HUES64 (cell line): Measurements from ENCODE around the gene KCNJ18.
"Not testable (repeated sequence)": the region's sequence is repeated elsewhere in the genome, so short reads cannot be mapped to it uniquely, and the experiment has no call there.

Experiments used
- H3K27ac ChIP-seq: 2 replicates; pipeline ENCODE4 v1.7.0; 2013; ENCODE audit warnings: low read depth, low read length, inconsistent platforms
- H3K27me3 ChIP-seq: 2 replicates; pipeline ENCODE4 v1.6.1; 2013; ENCODE audit warnings: mild to moderate bottlenecking, low read length; ENCODE audit not compliant: insufficient read depth
- H3K36me3 ChIP-seq: 2 replicates; pipeline ENCODE4 v1.6.1; 2013; ENCODE audit warnings: mild to moderate bottlenecking, low read length; ENCODE audit not compliant: insufficient read depth
- H3K4me1 ChIP-seq: 2 replicates; pipeline ENCODE4 v1.6.1; 2013; ENCODE audit warnings: mild to moderate bottlenecking, low read length, moderate library complexity; ENCODE audit not compliant: insufficient read depth
- H3K4me3 ChIP-seq: 2 replicates; pipeline ENCODE4 v1.5.1; 2013; ENCODE audit warnings: mild to moderate bottlenecking, low read length, moderate library complexity
- H3K9ac ChIP-seq: 2 replicates; pipeline ENCODE4 v1.6.1; 2013; ENCODE audit warnings: mild to moderate bottlenecking, low read depth, low read length
- H3K9me3 ChIP-seq: 2 replicates; pipeline ENCODE4 v1.6.1; 2013; ENCODE audit warnings: low read depth, low read length; ENCODE audit not compliant: insufficient read depth
- WGBS: fragments of 150-250, 120-280 bp; methylation state at CpG from one replicate; pipeline ENCODE4 v1.1.7; 2013; ENCODE audit warnings: missing lambda C conversion rate; 5-methylcytosine and 5-hydroxymethylcytosine counted together

Gene KCNJ18

DNA sequence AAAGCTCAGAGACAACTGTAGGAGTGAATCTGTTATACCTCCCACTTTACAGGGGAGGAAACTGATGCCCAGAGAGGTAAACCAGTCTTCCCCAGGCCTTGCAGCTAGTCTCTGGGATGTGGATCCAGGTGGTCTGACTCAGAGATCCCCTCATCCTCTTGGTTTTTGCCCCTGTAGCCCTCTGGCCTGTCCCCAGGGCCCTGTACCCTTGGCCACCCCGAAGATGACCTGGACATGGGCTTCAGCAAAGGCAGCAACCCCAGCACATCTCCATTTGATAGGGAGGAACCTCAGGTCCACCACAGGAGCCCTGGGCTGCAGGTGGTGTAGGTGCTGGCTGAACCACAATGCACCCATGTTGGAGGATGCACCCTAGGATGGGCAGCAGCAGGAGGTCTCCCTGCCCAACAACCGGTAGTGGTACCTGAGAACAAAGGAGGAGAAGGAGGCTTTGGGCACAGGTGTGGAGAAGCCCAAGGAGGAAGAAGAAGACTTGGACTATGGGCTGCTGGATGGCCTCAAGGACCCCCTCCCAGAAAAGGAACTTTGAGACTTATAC lies 26.3 kb upstream of the KCNJ18 start:
- H3K36me3 ChIP-seq, H3K4me1 ChIP-seq, H3K27me3 ChIP-seq, H3K9ac ChIP-seq, H3K4me3 ChIP-seq, H3K27ac ChIP-seq: not testable (repeated sequence)
- WGBS, result 48% methylated on average over 2 of the region's 2 CpGs
- H3K9me3 ChIP-seq, result peaks cover 43% of the 10 kb centered on the region

DNA sequence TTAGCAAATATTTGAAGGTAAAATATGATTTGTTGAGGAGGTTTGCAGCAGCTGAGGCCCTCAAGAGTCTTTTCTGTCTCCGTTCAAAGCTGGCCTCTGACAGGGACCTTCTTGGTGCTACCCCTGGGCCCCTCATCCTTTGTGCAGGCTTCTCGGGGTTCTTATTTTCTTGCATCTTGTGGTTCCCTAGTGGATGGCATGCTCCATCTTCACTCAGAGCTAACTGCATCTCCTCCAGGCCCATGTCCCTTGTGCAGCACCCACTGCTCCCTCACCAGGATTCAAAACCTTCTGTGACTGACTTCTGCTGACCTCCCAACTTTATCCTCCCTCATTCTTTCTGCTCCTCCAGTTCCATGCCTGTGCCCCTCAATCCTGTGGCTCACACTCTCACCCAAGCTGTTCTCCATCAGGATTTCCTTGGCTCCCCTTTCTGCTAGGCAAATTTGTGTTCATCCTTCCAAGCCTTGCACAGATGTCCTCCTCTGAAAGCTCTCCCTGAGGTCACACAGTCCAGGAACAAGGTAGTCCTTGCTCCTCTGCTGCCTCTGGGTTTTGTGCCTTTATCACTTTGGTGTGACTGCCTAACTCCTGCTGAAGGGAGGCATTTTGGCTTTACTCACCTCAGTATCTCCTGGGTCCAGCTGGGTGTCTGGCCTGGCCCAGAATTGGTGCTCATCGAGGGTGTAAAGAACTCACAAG lies 25.5 kb upstream of the KCNJ18 start:
- not testable (repeated sequence) for H3K4me3 ChIP-seq, H3K9ac ChIP-seq, H3K36me3 ChIP-seq, H3K4me1 ChIP-seq, H3K27ac ChIP-seq, H3K27me3 ChIP-seq
- WGBS, result 62% methylated on average over 3 of the region's 3 CpGs
- peaks cover 44% of the 10 kb centered on the region for H3K9me3 ChIP-seq

DNA sequence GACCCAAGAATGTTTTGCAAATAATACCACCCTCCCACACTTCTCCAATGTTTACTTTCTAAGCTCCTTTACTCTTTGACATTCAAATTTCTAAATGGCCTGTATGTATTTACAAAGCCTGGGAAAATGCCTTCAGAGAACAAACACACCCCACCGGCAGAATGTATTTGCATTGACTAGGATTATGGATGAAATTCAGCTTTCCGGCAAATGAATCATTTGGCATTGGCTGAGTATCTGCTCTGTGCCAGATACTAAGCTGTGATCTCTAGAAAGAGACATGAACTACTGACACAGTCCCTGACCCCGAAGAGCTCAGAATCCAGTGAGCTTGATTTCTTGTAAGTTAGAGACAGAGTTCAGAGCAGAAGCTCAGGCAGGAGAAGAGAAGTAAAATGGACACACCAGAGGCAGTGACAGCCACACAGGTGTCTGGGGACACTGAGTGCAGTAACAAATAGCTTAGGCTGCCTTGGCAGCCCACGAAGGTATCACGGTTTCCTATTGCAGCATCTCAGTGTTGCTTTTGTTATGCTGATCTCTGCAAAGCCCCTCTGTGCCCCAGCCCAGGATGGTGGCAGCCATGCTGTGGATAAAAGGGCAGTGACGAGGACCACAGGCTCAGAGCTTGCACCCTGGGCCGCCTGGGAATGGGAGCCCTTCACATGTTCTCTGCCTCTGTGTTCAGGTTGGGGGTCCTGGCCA lies 24.8 kb upstream of the KCNJ18 start:
- H3K4me3 ChIP-seq, H3K36me3 ChIP-seq, H3K9ac ChIP-seq, H3K27me3 ChIP-seq, H3K27ac ChIP-seq, H3K4me1 ChIP-seq: not testable (repeated sequence)
- H3K9me3 ChIP-seq, result peaks cover 41% of the 10 kb centered on the region
- 64% methylated on average over 7 of the region's 7 CpGs for WGBS

DNA sequence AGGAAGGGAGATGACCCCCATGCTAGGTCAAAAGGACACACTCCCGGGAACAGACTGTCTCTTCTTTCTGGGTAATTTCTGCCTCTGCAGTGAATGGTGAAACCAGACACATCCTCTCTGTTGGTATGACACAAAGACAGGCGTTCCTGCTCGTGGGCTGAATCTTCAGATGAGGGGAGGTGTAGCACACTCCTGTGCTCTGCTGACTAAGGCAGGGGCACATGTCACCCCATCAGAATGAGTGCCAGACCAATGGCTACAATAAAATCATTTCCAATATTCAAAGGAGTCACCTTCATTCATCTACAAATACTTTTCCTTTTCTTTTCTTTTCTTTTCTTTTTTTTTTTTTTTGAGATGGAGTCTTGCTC lies 24.2 kb upstream of the KCNJ18 start:
- H3K4me1 ChIP-seq, H3K36me3 ChIP-seq, H3K27me3 ChIP-seq, H3K4me3 ChIP-seq, H3K27ac ChIP-seq, H3K9ac ChIP-seq: not testable (repeated sequence)
- 79% methylated on average over 3 of the region's 3 CpGs for WGBS
- peaks cover 38% of the 10 kb centered on the region for H3K9me3 ChIP-seq

DNA sequence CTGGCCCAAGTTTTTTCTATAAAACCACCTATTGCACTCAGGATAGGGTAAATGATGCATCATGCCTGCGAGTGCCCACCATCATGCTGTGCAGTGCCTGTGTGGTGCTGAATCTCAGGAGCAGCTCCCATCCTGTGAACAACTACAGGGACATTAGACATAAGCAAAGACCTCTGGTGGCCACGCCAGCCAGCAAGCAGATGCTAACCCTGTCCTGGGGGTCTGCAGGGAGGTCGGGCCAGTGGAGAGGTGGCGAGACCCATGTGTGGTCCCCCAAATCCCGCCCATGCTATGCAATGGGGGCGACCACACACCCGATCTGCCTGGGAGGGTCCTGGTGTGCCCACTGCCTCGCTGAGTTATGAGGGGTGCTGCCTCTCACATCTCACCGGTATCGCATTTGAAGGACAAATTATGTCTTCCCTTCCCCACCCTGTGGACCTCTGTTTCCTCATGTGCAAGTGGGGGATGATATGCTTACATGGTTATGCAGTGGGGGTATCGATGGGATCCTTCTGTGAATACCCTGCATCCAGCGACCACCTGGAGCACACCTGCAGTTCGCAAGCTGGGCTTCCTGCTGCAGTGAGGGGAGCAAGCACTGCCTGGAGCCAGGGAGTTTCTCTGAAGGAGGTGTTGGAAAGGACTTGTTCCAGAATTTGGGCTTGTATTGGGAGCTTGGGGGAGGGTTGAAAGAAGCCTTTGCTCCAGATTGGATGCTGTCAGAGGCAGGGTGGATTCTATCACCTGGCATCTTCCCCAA lies 23.4 kb upstream of the KCNJ18 start:
- H3K4me1 ChIP-seq, H3K9ac ChIP-seq, H3K36me3 ChIP-seq, H3K27ac ChIP-seq, H3K4me3 ChIP-seq, H3K27me3 ChIP-seq: not testable (repeated sequence)
- H3K9me3 ChIP-seq, result peaks cover 34% of the 10 kb centered on the region
- 80% methylated on average over 10 of the region's 13 CpGs for WGBS

DNA sequence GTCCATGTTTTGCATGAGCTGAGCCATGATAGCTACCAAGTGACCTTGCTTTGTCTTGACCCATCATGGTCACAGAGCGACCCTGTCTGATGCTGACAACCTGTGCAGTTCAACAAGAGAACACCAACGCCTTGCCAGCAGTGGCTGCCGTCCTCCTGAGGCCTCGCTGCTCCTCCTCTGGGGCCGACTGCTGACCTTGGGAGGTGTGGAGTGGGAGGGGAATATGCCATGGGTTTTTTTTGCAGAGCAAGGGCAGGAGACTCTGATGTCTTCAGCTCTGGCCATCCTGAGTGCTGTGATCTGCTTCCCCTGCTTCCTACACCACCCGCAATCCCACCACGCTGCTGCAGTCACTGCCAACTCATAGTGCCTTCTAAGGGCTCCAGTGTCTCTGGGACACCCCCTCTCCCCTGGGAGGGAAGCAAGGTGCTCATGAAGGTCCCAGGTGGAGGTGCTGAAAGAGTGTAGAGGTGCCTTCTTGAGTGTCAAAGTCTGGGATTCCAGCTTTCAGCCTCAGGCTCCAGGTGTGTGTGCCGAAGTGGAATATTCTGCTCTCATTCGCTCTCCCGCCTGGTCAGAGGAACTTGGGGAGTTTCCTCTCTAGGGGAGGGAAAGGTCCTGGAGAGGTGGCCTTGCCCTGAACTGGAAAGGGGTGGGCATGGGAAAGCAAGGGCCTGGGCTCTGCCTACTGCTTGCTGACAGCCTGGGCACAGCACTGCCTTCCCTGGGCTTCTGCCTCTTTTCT lies 22.5 kb upstream of the KCNJ18 start:
- not testable (repeated sequence) for H3K9ac ChIP-seq, H3K4me1 ChIP-seq, H3K4me3 ChIP-seq, H3K27ac ChIP-seq, H3K27me3 ChIP-seq, H3K36me3 ChIP-seq
- WGBS, result 84% methylated on average over 10 of the region's 10 CpGs
- peaks cover 36% of the 10 kb centered on the region for H3K9me3 ChIP-seq

DNA sequence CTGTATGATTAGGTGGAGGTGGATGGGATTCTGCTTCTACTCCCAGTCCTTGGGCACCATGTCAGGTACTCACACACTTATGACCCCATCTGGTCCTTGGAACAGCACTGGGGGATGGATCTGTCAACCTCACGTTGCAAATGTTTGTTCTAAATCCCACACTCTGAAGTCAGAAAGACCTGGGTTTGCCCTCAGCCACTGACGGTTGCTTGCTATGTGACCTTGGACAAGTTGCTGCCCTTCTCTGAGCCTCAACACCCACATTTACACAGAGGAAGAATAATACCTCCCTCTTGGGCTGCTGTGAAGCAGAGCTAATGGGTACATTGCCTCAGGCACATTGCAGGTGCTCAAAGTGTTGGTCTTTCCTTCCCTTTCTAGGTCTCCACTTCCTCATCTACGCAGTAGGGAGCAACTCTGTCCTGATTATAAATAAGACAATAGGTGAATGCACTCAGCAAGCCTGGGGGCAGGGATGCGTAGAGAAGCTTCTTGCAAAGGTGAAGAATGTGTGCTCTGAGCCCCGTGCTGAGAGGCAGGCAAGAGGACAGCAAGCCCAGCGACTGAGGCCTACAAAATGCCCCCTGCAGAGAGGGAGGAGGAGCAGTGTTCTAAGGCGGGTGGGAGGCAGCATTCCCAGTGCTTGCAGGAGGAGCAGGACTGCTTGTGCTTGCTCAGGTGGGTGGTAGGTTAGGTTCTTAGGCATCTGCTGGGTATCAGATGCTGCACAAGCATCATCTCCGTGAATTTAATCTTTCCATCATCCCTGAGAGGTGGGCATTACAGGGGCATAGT lies 21.8 kb upstream of the KCNJ18 start:
- H3K4me1 ChIP-seq, H3K27me3 ChIP-seq, H3K9ac ChIP-seq, H3K4me3 ChIP-seq, H3K36me3 ChIP-seq: not testable (repeated sequence)
- H3K27ac ChIP-seq, result peak overlapping the region; percentile 24; the same call in 1 of the 2 replicates
- 55% methylated on average over 8 of the region's 8 CpGs for WGBS
- peaks cover 41% of the 10 kb centered on the region for H3K9me3 ChIP-seq

DNA sequence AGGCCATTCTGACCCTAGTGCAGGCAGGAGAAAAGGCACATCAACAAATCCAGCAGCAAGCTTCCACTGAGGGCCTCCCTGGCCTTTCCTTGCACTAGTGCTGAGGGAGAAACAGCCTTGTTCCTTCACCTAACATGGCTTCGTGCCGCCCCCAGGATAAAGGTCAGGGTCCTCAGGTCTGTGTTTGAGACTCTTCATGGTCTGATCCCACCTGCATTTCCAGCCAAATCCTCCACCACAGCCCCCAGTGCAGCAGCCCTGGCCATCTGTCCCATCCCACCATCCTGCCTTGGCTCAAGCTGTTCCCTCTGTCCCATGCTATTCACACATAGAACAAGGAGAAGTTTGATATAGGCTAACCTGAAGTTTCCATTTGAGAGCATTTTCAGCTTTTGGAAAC lies 20.9 kb upstream of the KCNJ18 start:
- not testable (repeated sequence) for H3K27me3 ChIP-seq

GRCh38 chr17:21671871-21672270 lies 20.5 kb upstream of the KCNJ18 start:
- not testable (repeated sequence) for H3K27me3 ChIP-seq, H3K4me3 ChIP-seq, H3K4me1 ChIP-seq, H3K27ac ChIP-seq, H3K36me3 ChIP-seq, H3K9ac ChIP-seq
- 80% methylated on average over 4 of the region's 4 CpGs for WGBS
- peaks cover 48% of the 10 kb centered on the region for H3K9me3 ChIP-seq

More for the DNA sequence above, 20.9 kb upstream of the KCNJ18 start:
- not testable (repeated sequence) for H3K9ac ChIP-seq, H3K36me3 ChIP-seq, H3K4me3 ChIP-seq, H3K27ac ChIP-seq, H3K4me1 ChIP-seq
- WGBS, result 81% methylated on average over 2 of the region's 2 CpGs
- peaks cover 44% of the 10 kb centered on the region for H3K9me3 ChIP-seq

DNA sequence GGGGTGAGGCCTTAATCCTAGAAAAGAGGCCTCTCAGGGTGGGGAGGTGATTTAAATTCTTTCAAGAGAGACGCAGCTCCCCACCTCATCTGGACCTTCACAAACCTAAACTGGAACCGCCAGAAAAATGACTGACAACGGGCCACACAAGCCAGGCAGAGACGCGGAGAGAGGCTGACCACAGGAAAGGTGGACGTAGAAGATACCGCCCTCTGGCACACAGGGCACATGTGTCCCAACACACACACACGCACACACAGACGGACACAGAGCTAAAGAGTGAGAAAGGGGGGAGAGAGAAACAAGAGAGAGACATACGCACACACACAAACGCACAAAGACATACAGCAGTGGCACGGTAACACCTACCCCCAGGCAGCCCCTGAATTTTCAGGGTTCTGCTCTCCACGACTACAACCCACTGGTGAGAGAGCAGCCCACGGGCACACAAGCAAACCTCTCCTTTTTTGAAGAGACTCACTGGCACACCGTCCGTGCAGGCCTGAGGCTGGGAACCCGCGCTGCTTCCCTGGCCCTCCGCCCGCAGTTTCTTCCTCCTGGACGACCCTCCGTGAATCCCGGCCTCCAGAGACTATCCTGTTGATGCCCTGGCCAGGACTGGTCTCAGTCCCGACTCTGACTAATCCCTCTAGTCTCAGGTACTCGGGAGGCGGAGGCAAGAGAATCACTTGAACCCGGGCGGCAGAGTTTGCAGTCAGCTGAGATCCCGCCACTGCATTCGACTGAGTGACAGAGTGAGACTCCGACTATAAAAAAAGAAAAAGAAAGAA lies 18.7 kb upstream of the KCNJ18 start:
- peaks cover 50% of the 10 kb centered on the region for H3K9me3 ChIP-seq
- H3K9ac ChIP-seq, H3K4me3 ChIP-seq, H3K4me1 ChIP-seq, H3K27me3 ChIP-seq, H3K27ac ChIP-seq, H3K36me3 ChIP-seq: not testable (repeated sequence)
- WGBS, result 93% methylated on average over 29 of the region's 31 CpGs
